HepG2 (cell line): Measurements from ENCODE around the gene HAO2. TPM values are rescaled to one million over a fixed set of nuclear protein-coding genes. Genes with fewer than 3 reads are reported as not detected.

ENCODE experiments used
- ATAD3A ChIP-seq: sonication (generic); formaldehyde crosslinking; IDR thresholded peaks from 2 replicates; pipeline ENCODE4 v1.4.0; 2020; ENCODE audit warnings: missing genetic modification reagents
- KLF11 ChIP-seq: IDR thresholded peaks from 2 replicates; pipeline ENCODE4 v1.6.1; 2016; ENCODE audit warnings: missing compliant biosample characterization
- PAF1 ChIP-seq: IDR thresholded peaks from 2 replicates; pipeline ENCODE4 v1.6.1; 2016; ENCODE audit warnings: missing genetic modification reagents, missing compliant biosample characterization
- ZBTB10 ChIP-seq: sonication (generic); formaldehyde crosslinking; IDR thresholded peaks from 2 replicates; pipeline ENCODE4 v1.4.0; 2020; ENCODE audit warnings: missing genetic modification reagents, borderline replicate concordance
- ZNF407 ChIP-seq: sonication (generic); formaldehyde crosslinking; IDR thresholded peaks from one replicate; pipeline ENCODE4 v1.5.1; 2020; ENCODE audit warnings: mild to moderate bottlenecking, missing genetic modification reagents; ENCODE audit errors: not compliant biosample characterization
- ZNF678 ChIP-seq: sonication (generic); formaldehyde crosslinking; IDR thresholded peaks from 2 replicates; pipeline ENCODE4 v1.4.0; 2020; ENCODE audit warnings: mild to moderate bottlenecking, missing genetic modification reagents
- polyA plus RNA-seq, 8 experiments: library from polyadenylated mRNA; depleted of rRNA in 3 of 8; stranded (reverse) in 7 of 8; unstranded in 1 of 8; fragments of >200 nt; fragmentation: Illumina TruSeq in 4 of 8; extraction: Trizol in 4 of 8; gene quantifications; 2 replicates each; pipeline versions ENCODE4 v1.2.1 to v1.2.3, GENCODE V29; 2011 to 2016; ENCODE audit warnings: low read depth in 4 of 8, missing spikeins in 1 of 8, mixed read lengths in 1 of 8; ENCODE audit not compliant: insufficient read depth in 1 of 8
- total RNA-seq, 5 experiments: library from RNA; depleted of rRNA; stranded (reverse); fragments of >200 nt; fragmentation: Illumina TruSeq; extraction: Trizol; gene quantifications; 2 replicates each; pipeline ENCODE4 v1.2.3, GENCODE V29; 2016; ENCODE audit warnings: low read depth in 1 of 5

The HAO2 gene
- total and polyA plus RNA-seq, 2 of the 13 experiments (the other 11 are each of a cell fraction or from before 2014, with no cell fraction given): 0.05 to 0.09 TPM

- TF ChIP-seq ZNF407 (CRISPR knock-in tag): no peak
- no peak for TF ChIP-seq KLF11 (CRISPR knock-in tag)
- TF ChIP-seq ZNF678 (CRISPR knock-in tag): no peak
- no peak for TF ChIP-seq PAF1 (CRISPR knock-in tag)
- no peak for TF ChIP-seq ZBTB10
- TF ChIP-seq ATAD3A (CRISPR knock-in tag): no peak
- TF ChIP-seq, all 625 proteins: peak for 0
These were observed 12.5 kb downstream of the HAO2 start (continued) for GRCh38 chr1:119380983-119381662.
